Pancreas (tissue), 10 donors: ENCODE results near the gene CCL25. TPM values are rescaled to one million over a fixed set of nuclear protein-coding genes. Genes with fewer than 3 reads are reported as not detected.

Experiments used
- ATAC-seq, 4 donors: fragments of 200-7000 bp; cut with Tn5 transposase; one replicate each; pipeline versions ENCODE4 v1.8.0 to v1.9.1; 2020; ENCODE audit warnings: mild to moderate bottlenecking in 4 of 4, moderate library complexity in 4 of 4
- DNase-seq, 6 donors: peaks; one replicate each; pipeline ENCODE4 v3.0.0-alpha.2; 2020
- FAIRE-seq: peaks from 2 replicates; lab custom pipeline; 2012; peaks lifted over from hg19 to GRCh38; lab: Jason Lieb, UNC
- H3K27ac ChIP-seq, 4 donors: fragments of 200-600 bp; sonication (generic); 1 replicate in 3 of 4; 2 replicates in 1 of 4; pipeline versions ENCODE4 v1.5.0 to v1.8.0; 2020
- H3K27me3 ChIP-seq, 4 donors: fragments of 200-600 bp; one replicate each; pipeline ENCODE4 v1.8.0; 2021
- H3K36me3 ChIP-seq, 3 donors: fragments of 200-600 bp; sonication (generic) in 1 of 3; one replicate each; pipeline versions ENCODE4 v1.5.0 to v1.8.0; 2020 to 2021
- H3K4me1 ChIP-seq, 3 donors: fragments of 200-600 bp; one replicate each; pipeline ENCODE4 v1.8.0; 2021
- H3K4me3 ChIP-seq, 4 donors: fragments of 200-600 bp; sonication (generic) in 2 of 4; one replicate each; pipeline versions ENCODE4 v1.5.0 to v1.8.0; 2020 to 2021
- H3K9me3 ChIP-seq, 4 donors: fragments of 200-600 bp; one replicate each; pipeline ENCODE4 v1.8.0; 2021
- CTCF ChIP-seq, 4 donors: fragments of 200-600 bp; sonication (generic) in 3 of 4; IDR thresholded peaks; one replicate each; pipeline versions ENCODE4 v1.5.0 to v1.8.0; 2021; ENCODE audit warnings: antibody characterized with exemption in 4 of 4
- WGBS, 2 donors: extraction: QIAGEN DNeasy Blood & Tissue Kit; methylation state at CpG; one replicate each; pipeline ENCODE4 v1.1.7; 2013; 5-methylcytosine and 5-hydroxymethylcytosine counted together
- intact Hi-C, 3 donors: fragments of 100-400 bp; cut with DNase I; formaldehyde crosslinking; loops; one replicate each; pipeline versions ENCODE4 v1.11.1 to v1.14.2; 2022
- polyA plus RNA-seq, 2 donors: library from polyadenylated mRNA; stranded (reverse); fragments of 200-250 nt; gene quantifications; one replicate each; pipeline ENCODE4 v1.2.3, GENCODE V29; 2013
- total RNA-seq, 6 donors: library from RNA; stranded (reverse); fragmentation: NEBNext Ultra II Directional in 4 of 6; extraction: Animal tissue kit (Norgen Biotek cat#: 25700) in 4 of 6; gene quantifications; one replicate each; pipeline versions ENCODE4 v1.2.1 to v1.2.4, GENCODE V29; 2021 to 2023
- donor health status: healthy with polysubstance abuse.
- donor health status: DM: no; HTN: no; CAD: no; lungs with moderate emphysema.
- donor health status: DM: no; HTN: no; CAD: no.
- donor health status: control.
- donor health status: control.
- donor health status: Bipolar disorder and iron deficiency.
- donor health status: DM: yes; HTN: yes; CAD: no.
- donor health status: DM: no; HTN: no; CAD: no.
- donor health status: DM: no; HTN: no; CAD: no.
- donor health status: DM: yes; HTN: yes; CAD: no.

CCL25 gene
- total and polyA plus RNA-seq, 8 donors, result 0.19 TPM; not detected in 7

DNA sequence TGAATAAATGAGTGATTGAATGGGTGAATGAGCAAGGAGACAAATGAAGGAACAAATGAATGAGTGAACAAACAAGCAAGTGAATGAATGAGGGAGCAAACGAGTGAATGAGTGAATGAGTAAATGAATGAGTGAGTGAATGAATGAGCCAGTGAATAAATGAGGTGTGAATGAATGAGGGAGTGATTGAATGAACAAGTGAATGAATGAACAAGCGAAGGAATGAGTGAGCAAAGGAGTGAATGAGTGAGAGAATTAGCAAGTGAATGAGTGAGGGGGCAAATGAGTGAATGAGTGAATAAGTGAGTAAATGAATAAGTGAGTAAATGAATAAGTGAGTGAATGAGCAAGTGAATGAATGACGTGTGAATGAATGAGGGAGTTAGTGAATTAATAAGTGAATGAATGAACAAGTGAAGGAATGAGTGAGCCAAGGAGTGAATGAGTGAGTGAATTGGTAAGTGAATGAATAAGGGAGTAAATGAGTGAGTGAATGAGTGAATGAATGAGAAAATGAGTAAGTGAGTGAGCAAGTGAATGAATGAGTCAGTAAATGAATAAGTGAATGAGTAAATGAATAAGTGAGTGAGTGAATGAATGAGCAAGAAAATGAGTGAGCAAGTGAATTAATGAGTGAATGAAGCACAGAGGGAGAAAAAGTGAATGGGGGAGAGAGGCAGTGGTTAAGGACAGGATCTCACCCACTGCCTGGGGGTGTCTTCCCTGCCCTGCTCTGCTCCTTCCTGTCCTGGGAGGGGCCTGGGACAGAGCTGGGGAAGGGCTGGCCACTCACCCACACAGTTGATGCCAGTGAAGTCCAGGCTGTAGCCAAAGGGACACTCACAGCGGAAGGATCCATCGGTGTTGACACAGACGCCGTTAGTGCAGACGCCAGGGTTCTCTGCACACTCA lies 36.4 kb downstream of the CCL25 start:
- Histone ChIP-seq H3K27me3 (no peaks in the 10 kb centered on the region), H3K9me3 (no peaks in the 10 kb centered on the region), H3K4me3 (no peak overlapping the region), H3K4me1 (no peaks in the 10 kb centered on the region), H3K36me3 (no peaks in the 10 kb centered on the region), H3K27ac (no peak overlapping the region)
- FAIRE-seq (no peak), ATAC-seq (no peak), DNase-seq (no peak)
- intact Hi-C loops, result no loop called here
- 68 to 76% methylated on average over 8 of the region's 8 CpGs for WGBS, 2 donors
- no peak for TF ChIP-seq CTCF (IDR thresholded peaks at IDR 0.05)

GRCh38 chr19:8089664-8090601 lies 37.4 kb downstream of the CCL25 start:
- FAIRE-seq, result no peak

GRCh38 chr19:8090950-8091349 lies 38.4 kb downstream of the CCL25 start:
- Histone ChIP-seq H3K27me3 (no peaks in the 10 kb centered on the region), H3K27ac (no peak overlapping the region), H3K4me3 (no peak overlapping the region), H3K9me3 (peaks cover 0 to 4% (median 2%) of the 10 kb centered on the region in 4 donors), H3K4me1 (no peaks in the 10 kb centered on the region), H3K36me3 (no peaks in the 10 kb centered on the region)
- intact Hi-C loops, result no loop called here
- DNase-seq, result no peak
- WGBS, 2 donors, result 80 to 86% methylated on average over 2 of the region's 2 CpGs
- FAIRE-seq, result no peak
- ATAC-seq, result no peak
- no peak for TF ChIP-seq CTCF (IDR thresholded peaks at IDR 0.05)

More at GRCh38 chr19:8089664-8090601, 37.4 kb downstream of the CCL25 start:
- H3K4me1 ChIP-seq, result no peaks in the 10 kb centered on the region
- TF ChIP-seq CTCF (IDR thresholded peaks at IDR 0.05), result no peak
- no peak overlapping the region for H3K4me3 ChIP-seq
- no peak overlapping the region for H3K27ac ChIP-seq
- no peak for DNase-seq
- no peak for ATAC-seq
- intact Hi-C loops, result no loop called here
- H3K9me3 ChIP-seq, result no peaks in the 10 kb centered on the region
- WGBS, 2 donors, result 77 to 81% methylated on average over 18 to 19 of the region's 19 CpGs
- H3K27me3 ChIP-seq, result no peaks in the 10 kb centered on the region
- H3K36me3 ChIP-seq, result no peaks in the 10 kb centered on the region

- FAIRE-seq (no peak), ATAC-seq (no peak), DNase-seq (no peak)
- no peak for TF ChIP-seq CTCF (IDR thresholded peaks at IDR 0.05)
- Histone ChIP-seq H3K27me3 (no peaks in the 10 kb centered on the region), H3K36me3 (no peaks in the 10 kb centered on the region), H3K9me3 (peaks cover 0 to 4% (median 2%) of the 10 kb centered on the region in 4 donors), H3K27ac (no peak overlapping the region), H3K4me1 (no peaks in the 10 kb centered on the region), H3K4me3 (no peak overlapping the region)
- intact Hi-C loops, result no loop called here
- WGBS, 2 donors, result 91 to 97% methylated on average over 2 of the region's 2 CpGs
Observed at GRCh38 chr19:8093740-8094139, 41.2 kb downstream of the CCL25 start.
